GM12872 (cell line): Measurements from ENCODE around the gene UBALD1.
A peak's percentile ranks its signal among the peaks of the same experiment; 100 is the strongest.

Source experiments
- CTCF ChIP-seq: IDR thresholded peaks from 3 replicates; pipeline ENCODE4 v1.5.1; 2011; ENCODE audit warnings: low read depth, mild to moderate bottlenecking, low read length, moderate library complexity; ENCODE audit not compliant: insufficient read depth

The UBALD1 gene

GRCh38 chr16:4618645-4619418, 4.1 kb upstream of the UBALD1 start:
- no peak for TF ChIP-seq CTCF

GRCh38 chr16:4617880-4618279, 3.2 kb upstream of the UBALD1 start:
- no peak for TF ChIP-seq CTCF

- peak; percentile 65 for TF ChIP-seq CTCF
These were observed 1.5 kb upstream of the UBALD1 start for GRCh38 chr16:4616047-4616811.

GRCh38 chr16:4615384-4616046, 827 bp upstream of the UBALD1 start:
- no peak for TF ChIP-seq CTCF

- TF ChIP-seq CTCF: no peak
These were observed 785 bp downstream of the UBALD1 start for GRCh38 chr16:4613636-4614570.

GRCh38 chr16:4612977-4613635, 1.6 kb downstream of the UBALD1 start:
- no peak for TF ChIP-seq CTCF
